Adrenal gland (tissue), 12 donors: Measurements from ENCODE around the gene SULT1C2. TPM values are rescaled to one million over a fixed set of nuclear protein-coding genes. Genes with fewer than 3 reads are reported as not detected.

Experiments used
- DNase-seq, 7 donors: peaks; one replicate each; pipeline ENCODE4 v3.0.0-alpha.2; 2019 to 2020
- H3K27ac ChIP-seq, 5 donors: fragments of 200-600 bp; sonication (generic) in 4 of 5; 1 replicate in 3 of 5; 2 replicates in 2 of 5; pipeline versions ENCODE4 v1.5.1 to v1.8.0; 2016 to 2020; ENCODE audit warnings: mild to moderate bottlenecking in 1 of 5
- H3K27me3 ChIP-seq: fragments of 200-600 bp; 2 replicates; pipeline ENCODE4 v1.8.0; 2021
- H3K36me3 ChIP-seq, 2 donors: fragments of 200-600 bp; replicated peaks in 1 of 2; 1 replicate in 1 of 2; 2 replicates in 1 of 2; pipeline versions ENCODE4 v1.5.1 to v1.8.0; 2018 to 2022
- H3K4me1 ChIP-seq, 2 donors: fragments of 200-600 bp; replicated peaks in 1 of 2; 1 replicate in 1 of 2; 2 replicates in 1 of 2; pipeline versions ENCODE4 v1.5.1 to v1.8.0; 2018 to 2021
- H3K4me3 ChIP-seq, 4 donors: fragments of 200-600 bp; sonication (generic) in 3 of 4; one replicate each; pipeline ENCODE4 v1.5.1; 2016 to 2018
- H3K9me3 ChIP-seq, 3 donors: fragments of 200-600 bp; sonication (generic) in 1 of 3; replicated peaks in 1 of 3; 1 replicate in 2 of 3; 2 replicates in 1 of 3; pipeline versions ENCODE4 v1.5.1 to v1.8.0; 2016 to 2021
- POLR2A ChIP-seq, 2 donors: fragments of 450-650 bp; IDR thresholded peaks; one replicate each; pipeline ENCODE4 v1.6.1; 2017; ENCODE audit warnings: antibody characterized with exemption in 2 of 2, mild to moderate bottlenecking in 2 of 2, moderate library complexity in 1 of 2
- WGBS, 4 donors: extraction: QIAGEN DNeasy Blood & Tissue Kit in 2 of 4; methylation state at CpG; one replicate each; pipeline versions ENCODE4 v1.1.5 to v1.1.7; 2013 to 2017; 5-methylcytosine and 5-hydroxymethylcytosine counted together
- intact Hi-C, 2 donors: fragments of 100-400 bp; cut with DNase I; formaldehyde crosslinking; loops; one replicate each; pipeline versions ENCODE4 v1.14.1 to v1.15.0; 2022 to 2023
- polyA plus RNA-seq, 3 donors: library from polyadenylated mRNA; stranded (reverse); fragments of 200-250 nt in 2 of 3; fragments of 350-450 nt in 1 of 3; fragmentation: Illumina TruSeq in 1 of 3; extraction: RNeasy Lipid Tissue Mini Kit (QIAGEN cat#74804) in 1 of 3; gene quantifications; one replicate each; pipeline ENCODE4 v1.2.3, GENCODE V29; 2013 to 2014
- total RNA-seq, 9 donors: library from RNA; depleted of rRNA in 4 of 9; stranded (reverse); fragments of >200 nt in 4 of 9; fragments of 120-200 nt in 1 of 9; fragmentation: NEBNext Ultra II Directional in 1 of 9; extraction: Animal tissue kit (Norgen Biotek cat#: 25700) in 1 of 9; gene quantifications; one replicate each; pipeline versions ENCODE4 v1.1.0 to v1.2.4, GENCODE V29; 2013 to 2023
- TF ChIP-seq, protein P1 (sequence below), 6 experiments: fragments of 450-650 bp in 4 of 6; fragments of 200-600 bp in 2 of 6; sonication (generic) in 1 of 6; IDR thresholded peaks; 1 replicate in 5 of 6; 2 replicates in 1 of 6; pipeline versions ENCODE4 v1.5.1 to v1.8.0; 2016 to 2021; ENCODE audit warnings: antibody characterized with exemption in 6 of 6, mild to moderate bottlenecking in 2 of 6, moderate library complexity in 1 of 6
- donor health status: healthy with polysubstance abuse.
- donor health status: Bipolar disorder and iron deficiency.
- donor health status: DM: yes; HTN: yes; CAD: no.
- donor health status: DM: no; HTN: no; CAD: no.
- donor health status: DM: no; HTN: no; CAD: no.
- donor health status: DM: yes; HTN: yes; CAD: no.

SULT1C2 gene
- total and polyA plus RNA-seq, 12 donors = 0.10 to 1.5 (median 0.35) TPM; not detected in 8

GRCh38 chr2:108316033-108316432, 27.3 kb downstream of the SULT1C2 start:
- no peak overlapping the region for H3K27ac ChIP-seq
- no peak for TF ChIP-seq POLR2A (IDR thresholded peaks at IDR 0.05)
- TF ChIP-seq, protein P1, sequence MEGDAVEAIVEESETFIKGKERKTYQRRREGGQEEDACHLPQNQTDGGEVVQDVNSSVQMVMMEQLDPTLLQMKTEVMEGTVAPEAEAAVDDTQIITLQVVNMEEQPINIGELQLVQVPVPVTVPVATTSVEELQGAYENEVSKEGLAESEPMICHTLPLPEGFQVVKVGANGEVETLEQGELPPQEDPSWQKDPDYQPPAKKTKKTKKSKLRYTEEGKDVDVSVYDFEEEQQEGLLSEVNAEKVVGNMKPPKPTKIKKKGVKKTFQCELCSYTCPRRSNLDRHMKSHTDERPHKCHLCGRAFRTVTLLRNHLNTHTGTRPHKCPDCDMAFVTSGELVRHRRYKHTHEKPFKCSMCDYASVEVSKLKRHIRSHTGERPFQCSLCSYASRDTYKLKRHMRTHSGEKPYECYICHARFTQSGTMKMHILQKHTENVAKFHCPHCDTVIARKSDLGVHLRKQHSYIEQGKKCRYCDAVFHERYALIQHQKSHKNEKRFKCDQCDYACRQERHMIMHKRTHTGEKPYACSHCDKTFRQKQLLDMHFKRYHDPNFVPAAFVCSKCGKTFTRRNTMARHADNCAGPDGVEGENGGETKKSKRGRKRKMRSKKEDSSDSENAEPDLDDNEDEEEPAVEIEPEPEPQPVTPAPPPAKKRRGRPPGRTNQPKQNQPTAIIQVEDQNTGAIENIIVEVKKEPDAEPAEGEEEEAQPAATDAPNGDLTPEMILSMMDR (IDR thresholded peaks at IDR 0.05) = no peak
- no peak for DNase-seq
- H3K36me3 ChIP-seq = no peaks in the 10 kb centered on the region
- H3K27me3 ChIP-seq = no peaks in the 10 kb centered on the region
- intact Hi-C loops = no loop called here
- H3K9me3 ChIP-seq = no peaks in the 10 kb centered on the region
- H3K4me1 ChIP-seq = no peaks in the 10 kb centered on the region
- WGBS, 4 donors = 68 to 74% (median 70%) methylated on average over 6 of the region's 6 CpGs
- H3K4me3 ChIP-seq = no peak overlapping the region

DNA sequence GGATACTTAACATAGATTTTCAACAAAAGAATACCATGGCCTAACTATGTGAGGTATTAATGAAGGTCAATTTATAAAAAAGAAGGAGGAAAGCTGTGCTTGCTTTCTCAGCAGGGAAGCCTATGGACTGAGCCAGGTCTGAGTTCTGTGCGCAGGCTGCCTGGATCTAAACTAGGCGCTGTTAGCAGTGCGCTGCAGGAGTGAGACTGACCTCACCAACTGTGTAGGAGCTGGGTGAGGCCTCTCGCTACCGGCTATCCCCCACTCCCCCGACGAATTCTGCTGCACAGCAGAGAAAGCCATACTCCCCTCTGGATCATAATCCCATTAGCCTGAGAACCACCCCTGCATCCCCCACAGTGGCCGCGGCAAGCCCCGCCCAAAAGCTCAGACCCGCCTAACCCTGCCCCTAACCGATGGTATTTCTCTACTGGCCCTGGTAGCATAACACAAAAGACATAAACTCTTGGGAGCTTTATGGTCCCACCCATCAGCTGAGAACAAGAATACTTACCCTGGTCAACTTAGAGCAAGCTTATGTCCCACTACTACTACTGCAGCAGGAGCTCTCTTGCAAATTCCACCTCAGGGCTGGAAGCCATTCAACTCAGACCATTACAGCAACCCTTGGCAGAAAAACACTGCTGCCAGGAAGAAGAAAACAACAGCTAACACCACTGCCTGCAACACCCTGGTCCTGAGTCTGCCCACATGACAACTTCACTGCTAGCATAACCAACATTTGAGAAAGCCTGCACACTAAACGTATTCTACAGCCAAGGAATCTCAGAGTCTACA, 28.0 kb downstream of the SULT1C2 start:
- no peak overlapping the region for H3K27ac ChIP-seq

GRCh38 chr2:108320326-108320922, 31.7 kb downstream of the SULT1C2 start:
- intact Hi-C loops = no loop called here
- Histone ChIP-seq H3K27ac (no peak overlapping the region), H3K36me3 (no peaks in the 10 kb centered on the region), H3K4me1 (no peaks in the 10 kb centered on the region), H3K27me3 (no peaks in the 10 kb centered on the region), H3K4me3 (no peak overlapping the region), H3K9me3 (no peaks in the 10 kb centered on the region)
- DNase-seq = no peak
- 82 to 91% (median 89%) methylated on average over 6 of the region's 6 CpGs for WGBS, 4 donors
- TF ChIP-seq, protein P1 (IDR thresholded peaks at IDR 0.05) = no peak
- no peak for TF ChIP-seq POLR2A (IDR thresholded peaks at IDR 0.05)

More for the DNA sequence above, 28.0 kb downstream of the SULT1C2 start:
- no peaks in the 10 kb centered on the region for H3K27me3 ChIP-seq
- H3K9me3 ChIP-seq = no peaks in the 10 kb centered on the region
- no peaks in the 10 kb centered on the region for H3K4me1 ChIP-seq
- intact Hi-C loops = no loop called here
- 64 to 74% (median 67%) methylated on average over 4 to 13 of the region's 13 CpGs for WGBS, 4 donors
- TF ChIP-seq POLR2A (IDR thresholded peaks at IDR 0.05) = no peak
- TF ChIP-seq, protein P1 (IDR thresholded peaks at IDR 0.05) = no peak
- H3K36me3 ChIP-seq = no peaks in the 10 kb centered on the region
- DNase-seq = no peak
- no peak overlapping the region for H3K4me3 ChIP-seq

GRCh38 chr2:108323619-108324018, 34.9 kb downstream of the SULT1C2 start:
- TF ChIP-seq, protein P1 (IDR thresholded peaks at IDR 0.05) = no peak
- no peak for TF ChIP-seq POLR2A (IDR thresholded peaks at IDR 0.05)

More at GRCh38 chr2:108323619-108324018, 34.9 kb downstream of the SULT1C2 start:
- no peaks in the 10 kb centered on the region for H3K27me3 ChIP-seq
- H3K27ac ChIP-seq = no peak overlapping the region
- DNase-seq = no peak
- no peaks in the 10 kb centered on the region for H3K9me3 ChIP-seq
- no peaks in the 10 kb centered on the region for H3K4me1 ChIP-seq
- no peaks in the 10 kb centered on the region for H3K36me3 ChIP-seq
- intact Hi-C loops = no loop called here
- H3K4me3 ChIP-seq = no peak overlapping the region
- 75 to 87% (median 84%) methylated on average over 5 of the region's 5 CpGs for WGBS, 4 donors
